Measurements from ENCODE around the gene LCNL1.

The LCNL1 gene

DNA sequence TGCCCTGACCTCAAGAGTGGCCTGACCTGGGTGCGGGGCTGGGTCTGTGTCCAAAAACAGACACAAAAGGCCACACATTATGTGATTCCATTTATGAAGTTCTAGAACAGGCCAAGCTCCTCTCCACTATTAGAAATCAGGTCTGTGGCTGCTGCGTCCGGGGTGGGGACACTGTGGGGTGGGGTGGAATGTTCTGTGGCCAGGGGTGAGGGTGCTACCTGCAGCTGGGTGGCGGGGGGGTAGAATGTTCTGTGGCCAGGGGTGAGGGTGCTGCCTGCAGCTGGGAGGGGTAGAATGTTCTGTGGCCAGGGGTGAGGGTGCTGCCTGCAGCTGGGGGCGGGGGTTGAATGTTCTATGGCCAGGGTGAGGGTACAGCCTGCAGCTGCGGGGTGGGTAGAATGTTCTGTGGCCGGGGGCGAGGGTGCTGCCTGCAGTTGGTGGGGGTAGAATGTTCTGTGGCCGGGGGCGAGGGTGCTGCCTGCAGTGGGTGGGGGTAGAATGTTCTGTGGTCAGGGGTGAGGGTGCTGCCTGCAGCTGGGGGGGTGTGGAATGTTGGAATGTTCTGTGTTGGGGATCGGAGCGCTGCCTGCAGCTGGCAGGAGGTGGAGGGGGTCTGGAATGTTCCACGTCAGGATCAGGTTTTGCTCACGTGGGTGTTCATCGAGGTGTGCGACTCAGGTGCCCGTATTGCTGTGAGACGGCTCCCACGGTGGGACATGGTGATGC is 22.4 kb upstream of the LCNL1 start:
- no peak for DNase-seq (ENCODE audit: low spot score)

GRCh38 chr9:136960938-136961275 is 21.9 kb upstream of the LCNL1 start:
- no peak for DNase-seq (ENCODE audit: low spot score)

DNA sequence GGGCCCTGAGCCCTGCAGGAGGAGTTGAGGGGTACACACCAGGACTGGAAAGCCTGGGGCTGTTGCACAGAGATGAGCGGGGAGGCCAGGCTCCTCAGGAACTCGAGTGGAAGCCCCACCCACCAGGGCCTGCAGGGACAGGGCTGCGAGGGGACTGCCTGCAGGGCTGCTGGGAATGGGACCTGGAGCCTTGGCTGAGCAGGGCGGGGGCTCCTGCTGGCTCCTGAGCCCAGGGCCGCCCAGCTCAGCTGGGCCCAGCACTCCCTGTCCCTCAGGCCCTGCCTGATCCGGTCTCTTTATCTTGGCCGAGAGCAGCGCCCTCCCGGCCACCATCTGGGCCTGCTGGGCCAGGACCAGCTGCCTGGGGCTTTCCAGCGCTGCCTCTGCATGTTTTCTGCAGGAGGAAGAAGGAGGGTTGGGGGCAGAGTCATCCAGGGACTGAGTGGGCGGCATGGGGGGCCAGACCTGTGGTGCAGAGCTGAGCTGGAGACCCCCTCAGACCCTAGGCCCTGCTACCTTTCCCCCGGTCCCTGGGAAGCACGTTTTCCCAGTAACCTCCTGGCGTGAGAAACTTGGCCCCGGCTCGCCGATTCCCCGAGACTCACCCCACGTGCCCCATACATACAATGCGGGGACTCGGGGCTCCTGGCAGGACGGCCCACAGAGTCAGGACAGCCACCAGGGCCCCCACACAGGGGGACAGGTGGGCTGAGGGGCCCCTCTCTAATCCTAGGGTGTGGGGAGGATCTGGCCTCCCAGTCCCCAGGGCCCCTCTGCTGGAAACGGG is 21.3 kb upstream of the LCNL1 start:
- DNase-seq (ENCODE audit: low spot score) = no peak

GRCh38 chr9:136962163-136962562 is 20.6 kb upstream of the LCNL1 start:
- DNase-seq (ENCODE audit: low spot score) = no peak

GRCh38 chr9:136962701-136963248 is 20.0 kb upstream of the LCNL1 start:
- no peak for DNase-seq (ENCODE audit: low spot score)

- no peak for DNase-seq (ENCODE audit: low spot score)
These were observed 19.5 kb upstream of the LCNL1 start for GRCh38 chr9:136963341-136963740.

- DNase-seq (ENCODE audit: low spot score) = no peak
These were observed 19.0 kb upstream of the LCNL1 start for GRCh38 chr9:136963751-136964150.

- no peak for DNase-seq (ENCODE audit: low spot score)
These were observed 18.6 kb upstream of the LCNL1 start for GRCh38 chr9:136964171-136964689.

- DNase-seq (ENCODE audit: low spot score) = no peak
These were observed 17.9 kb upstream of the LCNL1 start for GRCh38 chr9:136964833-136965422.

DNA sequence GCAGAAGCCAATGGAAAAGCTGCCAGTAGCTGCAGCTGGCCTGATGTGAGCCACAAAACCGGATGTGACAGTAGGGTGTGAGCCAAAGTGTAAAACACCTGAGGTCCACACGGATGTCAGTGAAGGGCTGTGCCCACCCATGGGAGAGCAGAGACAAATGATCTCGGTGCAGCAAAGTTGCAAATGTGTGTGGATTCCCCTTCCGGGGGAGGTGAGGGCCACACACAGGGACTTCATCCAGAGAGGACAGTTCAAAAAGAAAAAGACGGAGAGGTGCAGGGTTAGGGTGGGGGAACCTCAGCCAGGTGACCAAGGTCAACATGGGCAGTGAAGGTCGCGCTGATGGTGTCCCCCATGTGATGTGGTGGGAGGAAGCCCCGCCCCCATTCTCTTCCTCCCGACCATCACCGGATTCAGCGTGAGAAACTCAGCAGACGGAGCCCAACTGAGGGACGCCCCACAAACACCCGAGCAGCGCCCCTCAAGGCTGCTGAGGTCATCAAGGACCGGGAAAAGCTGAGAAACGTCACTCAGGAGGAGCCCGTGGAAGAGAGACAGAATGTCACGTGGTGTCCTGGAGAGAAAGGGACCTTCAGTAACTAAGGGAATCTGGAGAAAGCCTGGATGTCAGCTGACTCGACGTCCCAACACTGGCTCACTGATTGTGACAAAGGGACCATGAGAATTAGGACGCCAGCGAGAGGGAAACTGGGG is 16.9 kb upstream of the LCNL1 start:
- DNase-seq (ENCODE audit: low spot score) = no peak

GRCh38 chr9:136968333-136969127 is 14.3 kb upstream of the LCNL1 start:
- DNase-seq (ENCODE audit: low spot score) = no peak

DNA sequence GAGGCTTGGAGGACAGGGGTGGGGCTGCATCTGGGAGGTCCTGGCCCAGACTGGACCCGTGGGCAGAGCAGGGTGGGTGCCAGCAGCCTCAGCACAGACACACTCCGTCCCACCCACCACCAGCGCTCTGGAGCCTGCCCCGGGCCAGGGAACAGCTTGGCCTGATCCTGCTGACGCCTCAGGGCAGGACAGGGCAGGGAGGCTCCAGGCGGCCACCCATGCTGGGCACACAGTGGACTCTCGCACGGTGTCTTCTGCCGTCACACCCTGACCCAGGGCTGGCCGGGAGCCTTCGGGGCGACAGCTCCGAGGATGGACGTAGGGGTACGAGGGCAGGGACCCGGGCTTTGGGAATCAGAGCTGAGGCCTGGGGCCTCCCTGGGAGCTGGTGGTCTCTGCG is 13.6 kb upstream of the LCNL1 start:
- DNase-seq (ENCODE audit: low spot score) = no peak

GRCh38 chr9:136969774-136970173 is 13.0 kb upstream of the LCNL1 start:
- no peak for DNase-seq (ENCODE audit: low spot score)

DNA sequence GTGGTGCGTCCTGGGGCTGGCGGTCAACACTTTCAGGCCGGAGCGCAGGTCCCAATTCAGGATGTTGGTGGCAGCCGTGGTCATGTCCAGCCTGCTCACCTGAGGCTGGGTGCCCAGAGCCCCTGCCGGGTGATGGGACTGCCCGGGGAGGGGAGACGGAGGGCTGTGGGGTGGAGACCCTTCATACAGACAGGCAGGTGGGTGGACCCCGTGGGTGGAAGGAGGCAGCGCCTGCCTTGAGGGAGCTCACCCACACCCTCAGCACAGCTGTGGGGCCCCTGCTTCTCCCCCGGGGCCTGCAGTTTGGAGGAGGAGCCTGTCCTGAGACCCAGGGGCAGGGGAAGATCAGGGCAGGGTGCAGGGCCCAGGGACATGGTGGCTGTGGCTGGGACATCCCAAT is 12.4 kb upstream of the LCNL1 start:
- no peak for DNase-seq (ENCODE audit: low spot score)

DNA sequence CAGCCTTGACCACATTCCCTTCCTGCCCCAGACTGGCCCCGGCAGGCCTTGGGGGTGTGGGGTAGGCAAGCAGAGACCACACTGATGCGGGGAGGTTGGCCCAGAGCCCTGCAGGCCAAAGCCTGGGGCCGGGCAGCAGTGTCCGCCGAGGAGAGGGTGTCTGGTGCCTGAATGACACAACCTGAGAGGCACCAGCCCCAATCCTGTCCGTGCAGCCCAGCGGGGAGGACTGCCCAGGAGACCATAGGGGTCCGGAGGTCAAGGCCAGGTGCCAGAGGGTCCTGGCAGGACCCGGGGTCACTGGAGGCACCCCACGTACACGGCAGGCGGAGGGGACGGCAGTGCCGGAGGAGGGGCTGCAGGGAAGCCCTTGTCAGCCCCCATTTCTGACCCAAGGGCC is 11.0 kb upstream of the LCNL1 start:
- no peak for DNase-seq (ENCODE audit: low spot score)

DNA sequence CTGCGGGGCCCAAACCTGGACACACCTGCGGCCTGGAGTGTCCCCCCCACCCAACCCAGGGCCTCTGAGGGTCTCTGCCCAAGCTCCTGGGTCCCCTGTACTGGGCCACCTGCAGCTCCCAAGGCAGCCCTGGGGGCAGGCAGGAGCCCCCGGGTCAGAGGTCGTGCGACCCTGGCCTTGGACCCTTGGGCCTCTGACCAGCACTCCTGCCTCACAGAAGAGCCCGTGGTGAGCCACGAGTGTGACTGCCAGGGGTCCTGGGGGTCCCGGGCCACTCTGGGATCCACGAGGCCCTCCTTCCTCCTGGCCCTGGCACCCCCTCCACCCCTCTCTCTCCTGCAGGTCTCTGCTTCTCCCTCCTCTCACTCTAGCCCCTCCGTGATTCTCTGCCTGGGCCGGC is 10.5 kb upstream of the LCNL1 start:
- DNase-seq (ENCODE audit: low spot score) = no peak

DNA sequence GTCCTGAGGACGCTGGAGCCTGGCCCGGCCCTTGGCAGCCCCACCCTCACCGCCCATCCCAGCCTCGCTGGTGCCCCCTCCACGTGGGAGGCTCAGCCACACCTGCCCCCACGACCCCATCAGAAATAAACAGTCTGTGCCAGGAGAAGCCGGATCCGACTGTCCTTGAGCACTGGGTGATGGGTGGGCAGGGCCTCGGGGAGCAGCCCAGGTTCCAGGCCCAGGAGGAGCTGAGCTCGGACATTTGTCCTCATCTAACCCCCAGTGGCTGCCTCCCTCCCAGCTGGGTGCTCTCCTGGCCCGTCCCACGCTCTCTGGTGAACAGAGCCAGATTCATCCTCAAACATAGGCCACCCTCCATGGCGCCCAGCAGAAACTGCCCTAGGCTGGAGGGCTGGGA is 10.1 kb upstream of the LCNL1 start:
- no peak for DNase-seq (ENCODE audit: low spot score)

DNA sequence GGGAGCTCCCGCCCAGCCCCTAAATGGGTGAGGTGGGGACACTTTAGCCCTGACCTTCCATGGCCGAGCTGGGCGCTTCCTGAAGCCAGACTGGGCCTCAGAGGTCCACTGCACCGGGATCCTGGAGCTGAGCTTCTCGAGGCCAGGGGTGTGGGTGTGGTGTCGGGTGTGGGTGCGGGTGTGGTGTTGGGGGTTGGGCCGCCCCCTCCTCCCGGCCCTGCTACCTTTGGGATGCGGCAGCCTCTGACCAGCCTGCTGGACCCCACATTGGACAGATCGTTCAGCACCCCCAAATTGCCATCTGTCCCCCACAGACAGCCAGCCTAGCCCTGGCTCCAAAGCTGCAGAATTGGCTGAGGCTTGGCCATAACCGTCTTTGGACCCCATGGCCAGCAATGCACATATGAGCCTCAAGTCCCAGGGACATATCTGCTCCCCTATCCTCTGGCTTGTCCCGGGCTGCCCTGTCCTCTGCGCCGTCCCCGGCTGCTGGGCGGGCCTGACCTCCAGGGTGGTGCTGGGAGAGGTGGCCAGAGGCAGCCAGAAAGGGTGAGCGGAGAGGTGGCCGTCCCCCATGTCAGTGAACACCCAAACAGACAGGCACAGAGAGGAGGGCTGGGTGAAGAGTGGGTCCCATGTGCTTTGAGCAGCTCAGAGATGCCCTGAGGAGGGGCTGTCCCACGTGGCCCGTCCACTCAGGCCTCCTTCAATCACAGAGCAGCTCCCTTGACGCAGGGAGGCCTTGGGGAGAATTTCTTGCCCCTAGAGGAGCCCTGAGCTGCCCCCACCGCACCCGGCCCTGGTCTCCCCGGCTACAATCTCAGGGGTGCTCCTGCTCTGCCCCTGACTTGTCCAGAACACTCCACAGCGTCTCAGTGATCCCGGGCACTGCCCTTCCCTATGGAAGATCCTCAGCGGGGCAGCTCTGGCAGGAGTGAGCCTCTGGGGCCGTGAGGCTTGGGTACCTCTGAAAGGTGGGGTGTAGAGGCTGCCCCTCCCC is 8.9 kb upstream of the LCNL1 start:
- DNase-seq (ENCODE audit: low spot score) = no peak

GRCh38 chr9:136974817-136975535 is 7.8 kb upstream of the LCNL1 start:
- DNase-seq (ENCODE audit: low spot score) = no peak

Data from AG08395 (cell line).